ENCODE results near the gene ZIC5.

Gene ZIC5

DNA sequence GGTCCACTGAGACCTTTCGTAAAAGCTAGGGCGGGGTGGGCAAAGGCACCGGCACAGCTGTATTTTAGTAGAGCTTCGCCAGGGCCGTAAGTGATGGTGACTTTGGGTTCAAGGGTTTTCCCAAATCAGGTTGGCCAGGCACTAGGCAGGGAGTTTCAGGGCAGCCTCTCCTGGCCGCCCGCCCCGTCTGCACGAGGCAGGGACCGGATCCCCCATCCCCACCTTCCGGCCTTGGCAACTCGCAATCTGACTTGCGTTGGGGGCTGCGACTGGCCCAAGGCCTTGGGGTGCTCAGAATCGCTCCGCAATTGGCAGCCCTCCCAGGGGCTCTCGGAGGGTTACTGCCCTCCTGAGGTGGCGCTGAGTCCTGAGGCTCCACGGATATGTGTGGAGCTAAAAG is 4.1 kb upstream of the ZIC5 start:
- no peak for DNase-seq (ENCODE audit: low spot score)

DNA sequence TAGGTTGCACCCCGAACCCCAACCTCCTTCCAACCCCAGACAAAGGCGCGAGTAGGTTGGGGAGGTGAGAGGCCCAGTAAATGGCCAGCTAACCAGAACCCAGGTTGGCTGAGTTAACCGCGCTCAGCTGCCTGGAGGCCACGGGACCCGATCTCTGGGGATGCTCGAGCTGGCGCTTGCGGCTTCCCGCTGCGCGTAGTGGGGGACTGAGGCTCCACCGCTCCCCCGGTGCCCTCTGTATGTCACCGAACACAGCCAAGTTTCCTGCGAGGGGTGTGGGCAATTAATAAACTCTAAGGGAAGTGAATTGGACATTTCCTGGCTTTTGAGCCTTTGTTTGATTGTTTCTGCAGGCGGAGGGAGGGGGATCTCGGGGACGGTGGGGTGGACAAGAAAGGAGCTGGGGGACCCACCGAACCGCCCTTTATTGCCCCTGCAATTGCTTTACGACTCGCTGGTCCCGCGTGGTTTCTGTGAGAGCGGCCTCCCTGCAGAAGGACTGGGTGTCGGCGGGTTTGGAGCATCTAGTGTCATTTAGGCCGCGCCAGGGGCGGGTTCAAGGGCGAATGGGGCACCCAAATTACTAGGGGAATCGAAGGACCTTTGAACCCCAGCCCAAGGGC is 3.5 kb upstream of the ZIC5 start:
- no peak for DNase-seq (ENCODE audit: low spot score)

DNA sequence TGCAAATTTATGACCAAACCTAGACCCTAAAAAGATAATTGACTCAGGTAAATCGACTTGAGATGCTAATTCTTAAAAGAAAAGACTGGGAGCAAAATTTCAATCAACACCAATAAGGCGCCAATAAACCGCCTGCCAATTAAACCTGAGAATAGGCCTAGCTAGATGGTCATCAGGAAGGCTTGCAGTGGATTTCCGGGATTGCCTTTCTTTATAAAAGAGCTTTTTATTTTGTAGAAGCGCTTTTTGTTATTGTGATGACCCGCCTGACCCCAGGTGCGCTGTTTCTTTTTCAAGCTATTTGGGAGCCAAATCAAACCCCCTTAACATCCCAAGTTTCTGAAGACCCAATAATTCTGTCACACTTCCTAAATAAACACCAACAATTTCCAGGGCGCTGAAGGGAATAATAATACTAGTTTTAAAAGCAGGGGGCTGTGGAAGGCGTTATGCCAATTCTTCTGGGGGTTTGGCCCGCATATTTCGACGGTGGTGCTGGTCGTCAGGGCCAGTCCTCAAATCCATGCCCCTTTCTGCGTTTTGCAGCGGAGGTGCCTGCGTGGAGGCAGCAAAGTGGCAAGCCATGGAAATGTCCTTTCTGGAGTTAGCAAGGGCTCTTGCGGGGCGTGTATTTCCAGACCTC is 2.9 kb upstream of the ZIC5 start:
- DNase-seq (ENCODE audit: low spot score), result no peak

DNA sequence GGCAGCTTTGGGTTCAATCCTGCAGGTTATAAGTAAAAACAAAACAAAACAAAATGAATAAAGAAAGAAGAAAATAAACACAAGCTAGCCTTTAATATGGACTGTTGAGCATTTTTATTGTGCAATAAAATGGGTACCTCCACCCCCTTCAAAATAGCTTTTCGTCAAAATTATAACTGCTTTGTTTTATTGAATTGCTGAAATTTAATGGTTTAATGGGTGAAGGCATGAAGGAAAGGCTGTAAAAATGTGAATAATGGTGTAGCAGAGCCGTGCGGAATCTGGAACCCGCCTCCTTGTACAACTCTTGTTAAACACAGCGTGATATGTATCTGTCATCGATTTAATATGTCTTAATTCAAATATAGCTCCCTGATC is 2.2 kb upstream of the ZIC5 start:
- DNase-seq (ENCODE audit: low spot score), result no peak

DNA sequence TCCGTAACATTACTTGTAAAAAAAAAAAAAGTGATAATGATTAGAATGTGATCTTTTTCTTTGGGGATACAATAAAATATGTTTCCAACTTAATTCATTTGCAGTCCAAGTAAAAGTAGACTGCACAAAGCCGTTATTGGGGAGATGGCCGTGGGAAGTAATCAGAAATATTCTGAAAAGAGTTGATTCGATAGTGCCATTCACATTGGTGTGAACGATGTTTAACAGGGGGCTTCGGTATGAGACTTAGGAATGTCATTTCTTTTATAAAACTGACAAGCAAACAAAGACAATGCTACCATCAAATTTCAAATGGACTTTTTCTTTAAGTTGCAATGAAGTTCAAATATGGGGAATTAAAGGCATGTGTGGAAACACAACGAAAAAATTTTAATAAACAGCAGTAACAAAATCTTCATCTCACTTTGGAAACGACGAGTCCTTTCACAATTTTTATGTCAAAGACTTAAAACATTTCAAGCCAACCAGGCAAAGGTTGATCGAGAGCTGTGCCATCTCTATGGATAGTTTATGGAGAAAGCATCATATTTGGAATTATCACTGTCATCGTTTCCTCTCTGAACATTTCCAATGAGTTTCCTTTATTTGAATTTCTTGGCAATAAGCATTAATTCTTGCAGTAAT is 1.7 kb upstream of the ZIC5 start:
- DNase-seq (ENCODE audit: low spot score), result no peak

DNA sequence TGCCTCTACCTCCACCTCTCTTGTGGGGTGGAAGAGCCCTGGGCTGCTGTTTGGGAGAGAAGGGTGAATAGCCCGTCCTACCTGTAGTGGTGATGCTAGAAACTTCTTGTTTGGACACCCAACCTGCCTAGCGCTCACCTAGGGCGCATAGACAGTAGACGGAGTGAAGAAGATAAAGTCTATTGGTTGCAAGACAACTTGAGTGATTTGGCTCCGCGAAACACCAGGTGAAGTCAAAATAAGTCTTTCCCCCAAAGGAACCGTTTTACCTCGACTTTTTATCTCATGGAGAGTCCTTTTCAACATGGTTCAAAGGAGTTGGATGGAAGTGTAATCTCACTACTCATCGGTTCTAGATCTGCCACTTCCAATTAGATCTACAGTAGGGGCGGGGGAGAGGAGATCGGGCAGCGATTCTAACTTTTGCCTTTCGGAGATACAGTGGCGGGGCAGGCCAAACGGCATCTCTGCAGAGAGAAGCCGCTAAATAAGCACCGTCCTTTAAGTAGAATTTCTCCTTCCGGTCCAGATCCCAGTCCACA is 694 bp upstream of the ZIC5 start:
- DNase-seq (ENCODE audit: low spot score), result no peak

DNA sequence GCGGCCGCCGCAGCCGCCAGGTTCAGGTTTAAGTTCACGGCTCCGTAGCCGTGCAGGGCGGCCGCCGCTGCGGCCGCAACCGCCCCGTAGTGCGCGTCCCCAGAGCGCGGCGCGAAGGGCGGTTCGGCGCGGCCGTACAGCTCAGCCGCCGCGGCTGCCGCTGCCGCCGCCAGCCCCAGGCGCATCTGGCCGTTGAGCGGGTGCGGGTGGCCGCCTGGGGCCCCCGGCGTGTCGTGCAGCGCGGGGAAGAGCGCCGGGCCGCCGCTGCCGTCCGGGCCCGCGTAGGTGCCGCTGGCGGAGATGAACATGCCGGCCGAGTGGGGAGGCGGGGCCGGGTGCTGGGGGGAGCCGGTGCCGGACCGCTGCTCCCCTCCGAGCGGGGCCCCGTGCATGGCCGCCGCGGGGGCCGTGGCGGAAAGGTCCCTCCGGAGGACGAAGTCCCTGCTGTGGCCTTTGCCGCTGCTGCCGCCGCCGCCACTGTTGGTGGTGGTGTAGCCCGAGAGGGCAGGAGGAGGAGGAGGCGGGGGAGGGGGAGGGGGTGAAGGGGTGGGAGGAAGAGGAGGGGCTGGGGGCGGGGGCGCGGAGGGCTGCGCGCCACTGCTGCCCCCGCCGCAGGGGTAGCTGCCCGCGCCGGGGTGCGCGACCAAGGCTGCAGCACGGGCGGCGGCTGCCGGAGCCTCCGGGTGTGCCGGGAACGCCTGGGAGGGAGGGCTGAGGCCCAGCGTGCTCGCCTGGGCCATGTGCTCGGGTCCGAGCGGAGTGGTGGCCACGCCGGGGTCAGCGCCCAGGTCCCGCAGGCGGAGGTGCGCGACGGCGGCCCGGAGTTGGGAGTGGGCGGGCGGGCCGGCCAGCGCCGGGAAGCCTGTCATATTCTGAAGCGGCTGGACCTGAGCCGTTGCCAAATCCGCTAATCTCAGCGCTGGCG is 654 bp downstream of the ZIC5 start:
- DNase-seq (ENCODE audit: low spot score), result no peak

DNA sequence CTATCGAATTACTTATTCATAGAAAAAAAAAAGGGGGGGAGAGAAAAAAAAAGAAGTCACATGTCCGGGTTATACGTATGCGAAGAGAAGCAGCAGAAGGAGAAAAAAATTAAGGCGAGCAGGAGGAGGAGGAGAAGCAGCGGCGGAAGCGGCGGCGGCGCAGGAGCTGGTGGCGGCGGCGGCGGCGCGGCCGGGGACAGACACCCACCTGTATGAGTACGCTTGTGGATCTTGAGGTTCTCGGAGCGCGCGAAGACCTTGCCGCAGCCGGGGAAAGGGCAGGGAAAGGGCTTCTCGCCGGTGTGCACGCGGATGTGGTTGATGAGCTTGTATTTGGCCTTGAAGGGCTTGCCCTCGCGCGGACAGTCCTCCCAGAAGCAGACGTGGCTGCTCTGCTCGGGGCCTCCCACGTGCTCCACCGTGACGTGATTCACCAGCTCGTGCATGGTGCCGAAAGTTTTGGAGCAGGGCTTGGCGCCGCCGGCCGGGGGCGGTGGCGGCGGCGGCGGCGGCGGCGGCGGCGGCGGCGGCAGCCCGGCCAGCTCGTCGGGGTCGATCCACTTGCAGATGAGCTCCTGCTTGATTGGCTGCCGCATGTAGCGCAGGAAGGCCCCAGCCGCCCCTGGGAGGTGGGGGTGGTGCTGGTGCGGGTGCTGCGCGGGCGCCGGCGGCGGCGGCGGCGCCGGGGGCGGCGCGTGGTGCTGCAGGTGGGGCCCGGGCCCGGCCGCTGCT is 1.5 kb downstream of the ZIC5 start:
- no peak for DNase-seq (ENCODE audit: low spot score)

DNA sequence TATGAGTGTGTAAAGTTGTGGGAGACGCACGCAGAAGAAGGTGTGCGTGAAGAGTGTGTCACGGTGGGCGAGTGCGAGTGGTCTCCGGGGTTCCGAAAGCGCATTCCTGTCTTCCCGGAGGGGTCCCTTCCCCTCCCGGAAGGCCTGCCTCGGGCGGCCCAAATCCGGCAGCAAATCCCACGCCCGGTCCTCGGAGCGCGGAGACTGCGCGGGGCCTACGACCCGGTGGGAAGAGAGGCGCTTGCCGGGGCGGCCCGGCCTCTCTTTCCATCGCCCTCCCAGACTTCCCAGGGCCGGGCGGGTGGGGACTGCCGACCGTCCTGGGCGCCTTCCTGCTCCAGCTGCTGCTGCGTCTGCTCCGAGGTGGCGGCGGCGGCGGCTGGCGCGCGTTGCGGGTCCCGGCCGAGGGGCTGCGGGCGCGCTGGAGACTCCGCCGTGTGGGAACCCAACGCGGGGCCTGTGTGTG is 2.1 kb downstream of the ZIC5 start:
- DNase-seq (ENCODE audit: low spot score), result no peak

DNA sequence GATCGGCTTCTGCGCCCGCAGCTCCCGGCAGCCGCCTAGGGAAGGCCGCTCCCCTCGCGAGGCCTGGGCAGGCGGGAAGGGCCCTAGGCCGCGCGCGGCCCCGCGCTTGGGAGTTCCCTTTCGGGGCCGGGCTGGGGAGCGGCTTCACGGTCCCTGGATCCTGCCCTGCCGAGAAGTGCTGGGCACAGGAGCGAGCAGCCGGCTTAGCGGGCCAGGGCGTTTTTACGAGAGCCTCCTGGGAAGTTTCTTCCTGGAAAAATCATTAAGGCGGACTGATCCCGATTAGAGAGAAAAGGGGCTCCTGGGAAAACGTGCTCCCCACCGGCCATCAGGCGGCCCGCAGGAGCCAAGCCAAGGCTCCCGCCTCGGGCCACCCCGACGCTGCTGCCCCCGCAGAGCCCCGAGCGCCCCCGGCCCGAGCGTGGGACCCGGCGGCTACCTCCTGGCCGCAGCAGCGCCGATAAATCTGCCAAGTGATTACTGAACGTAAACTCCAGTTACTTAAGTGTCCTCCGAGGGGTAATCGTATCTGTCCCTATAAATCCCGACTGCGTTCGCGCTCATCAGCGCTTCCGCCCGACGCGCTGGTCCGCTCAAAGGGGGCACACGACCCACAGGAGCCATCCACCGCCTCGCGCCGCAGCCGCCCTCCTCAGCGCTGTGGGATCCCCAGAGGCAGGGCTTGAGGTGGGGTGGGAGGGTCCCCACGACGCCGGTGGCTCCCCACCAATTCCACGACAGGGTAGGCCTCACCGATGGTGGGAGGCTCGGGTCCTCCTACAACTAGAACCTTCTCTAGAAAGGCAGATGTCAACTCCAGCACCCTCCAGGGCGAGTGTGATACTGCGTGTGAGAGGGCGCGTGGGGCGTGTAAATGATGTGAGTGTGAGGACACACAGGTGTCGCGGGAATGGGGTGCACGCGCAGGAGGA is 2.8 kb downstream of the ZIC5 start:
- DNase-seq (ENCODE audit: low spot score), result no peak

DNA sequence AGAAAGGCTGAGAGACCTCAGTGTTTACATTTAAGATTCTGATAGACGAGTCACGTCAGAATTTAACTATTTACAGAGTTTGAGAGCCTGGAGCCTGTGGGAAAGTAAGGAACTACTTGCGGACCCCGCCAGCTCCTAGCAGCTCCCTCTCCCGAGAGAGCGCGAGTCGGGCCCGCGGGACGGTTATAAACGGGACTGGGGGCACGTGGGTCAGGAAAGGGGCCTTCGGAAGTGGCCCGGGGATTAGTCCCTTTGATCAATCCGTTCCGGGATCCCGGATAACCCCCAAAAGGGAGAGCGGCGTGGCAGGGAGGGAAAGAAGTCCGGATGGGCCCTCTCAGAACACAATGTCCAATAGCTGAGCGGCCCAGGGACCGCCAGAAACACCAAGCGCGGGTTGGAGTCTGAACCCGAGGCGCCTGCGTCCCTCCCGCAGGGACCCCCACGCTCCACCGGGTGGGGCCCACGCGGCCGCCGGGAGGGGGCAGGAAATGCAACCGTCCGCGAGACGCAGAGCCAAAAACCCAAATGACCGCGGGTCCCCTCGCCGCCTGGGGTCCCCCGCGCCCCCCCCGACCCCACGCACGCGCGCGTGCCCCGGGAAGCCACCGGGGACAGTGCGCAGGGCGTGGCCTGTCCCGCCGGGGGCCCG is 3.6 kb downstream of the ZIC5 start:
- no peak for DNase-seq (ENCODE audit: low spot score)

DNA sequence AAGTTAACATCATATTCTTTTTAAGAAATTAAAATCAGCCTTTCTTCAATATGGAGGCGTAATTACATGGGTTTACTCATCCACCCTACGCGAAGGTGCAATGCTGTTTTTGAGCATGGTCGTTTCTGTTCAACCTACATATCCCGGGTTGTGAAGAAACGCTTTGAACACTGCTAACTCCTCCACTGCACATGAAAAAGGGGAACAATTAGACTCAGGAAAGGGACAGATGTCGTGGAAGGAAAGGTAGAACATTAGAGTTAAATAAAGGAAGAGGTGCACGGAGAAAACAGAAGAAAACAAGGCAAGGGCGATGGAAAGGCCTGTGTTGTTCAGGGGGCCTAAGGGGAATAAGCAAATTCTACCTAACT is 4.1 kb downstream of the ZIC5 start:
- DNase-seq (ENCODE audit: low spot score), result no peak

DNA sequence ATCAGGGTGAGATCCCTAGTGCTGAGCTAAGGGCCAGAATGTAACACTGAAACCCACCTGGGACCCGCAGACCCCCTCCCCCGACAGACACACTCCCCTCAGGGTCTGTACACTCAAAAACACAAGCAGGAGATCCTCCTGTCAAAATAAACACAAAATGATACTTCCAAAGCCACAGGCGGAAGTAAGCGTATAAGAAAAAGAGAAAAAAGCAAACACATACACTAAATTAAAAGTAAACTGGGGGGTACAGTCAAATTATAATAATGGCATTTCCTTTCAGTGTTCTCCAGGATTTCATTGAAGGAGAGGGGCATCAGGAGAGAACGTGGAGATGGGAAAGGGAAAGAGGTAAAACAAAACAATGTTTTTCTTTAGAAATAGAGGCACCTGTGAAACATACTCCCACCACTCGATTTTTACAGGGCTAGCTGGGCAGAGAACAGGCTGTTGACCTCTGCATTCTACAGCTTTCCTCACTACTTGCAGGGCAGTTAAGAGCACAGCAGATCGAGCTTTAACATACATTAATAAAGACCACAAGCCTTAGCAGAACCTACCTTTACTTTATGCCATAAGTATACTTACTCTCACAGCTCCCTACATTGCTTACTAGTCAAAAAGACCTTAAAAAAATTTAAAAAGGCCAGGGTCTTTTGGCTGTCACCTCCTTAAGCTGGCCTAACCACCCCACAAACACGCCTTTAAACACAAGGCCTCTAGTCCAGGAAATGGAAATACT is 5.3 kb downstream of the ZIC5 start:
- DNase-seq (ENCODE audit: low spot score), result no peak

DNA sequence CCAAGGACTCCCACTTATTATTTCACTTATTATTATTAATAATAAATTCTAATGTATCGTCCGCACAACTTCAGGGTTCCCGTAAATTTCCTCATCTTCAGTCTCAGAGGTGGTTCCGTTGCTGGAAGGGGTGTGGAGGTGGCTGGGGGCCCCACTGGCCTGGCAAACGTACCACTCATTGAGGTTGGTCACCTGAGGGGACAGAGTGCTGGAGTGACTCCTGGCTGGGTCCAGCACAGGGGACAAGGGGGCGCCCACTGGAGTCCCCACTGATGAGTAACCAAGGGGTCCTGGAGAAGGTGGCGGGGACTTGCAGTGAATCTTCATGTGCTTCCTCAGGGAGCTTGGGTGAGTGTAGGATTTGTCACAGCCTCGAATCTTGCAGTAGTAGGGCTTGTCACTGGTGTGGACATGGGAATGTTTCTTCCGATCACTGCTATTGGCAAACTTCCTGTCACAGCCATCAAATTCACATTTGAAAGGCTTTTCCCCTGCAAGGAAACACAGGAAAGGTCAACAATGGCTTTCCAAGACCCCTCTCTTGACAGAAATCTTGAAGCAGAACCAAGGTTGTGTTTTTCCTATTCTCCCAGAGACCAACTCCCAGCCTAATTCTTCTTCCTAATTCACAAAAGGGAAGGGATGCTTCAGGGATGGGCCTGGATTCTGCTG is 6.1 kb downstream of the ZIC5 start:
- DNase-seq (ENCODE audit: low spot score), result no peak

DNA sequence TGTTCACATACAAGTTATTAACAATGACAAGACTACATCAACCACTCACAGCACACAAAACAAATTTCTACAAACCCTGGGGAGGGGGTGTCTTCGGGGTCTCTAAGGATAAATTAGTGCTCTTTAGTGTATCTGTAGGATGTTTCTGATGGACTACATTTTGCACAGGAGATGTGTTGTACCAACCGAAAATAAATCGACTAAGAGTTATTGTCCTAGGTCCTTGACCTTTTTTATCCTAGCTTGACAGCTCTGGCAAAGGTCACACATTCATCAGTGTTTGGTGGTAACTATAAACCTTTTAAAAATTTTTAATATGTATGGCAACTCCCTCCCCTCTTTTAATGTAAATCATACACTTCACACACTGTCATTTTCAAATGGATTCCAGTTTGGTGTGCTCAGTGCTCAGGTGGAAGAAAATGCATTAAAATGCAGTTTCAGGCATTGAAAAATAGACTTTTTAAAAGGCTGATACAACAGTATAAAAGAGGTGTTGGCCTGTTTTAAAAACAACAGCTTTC is 7.7 kb downstream of the ZIC5 start:
- no peak for DNase-seq (ENCODE audit: low spot score)

DNA sequence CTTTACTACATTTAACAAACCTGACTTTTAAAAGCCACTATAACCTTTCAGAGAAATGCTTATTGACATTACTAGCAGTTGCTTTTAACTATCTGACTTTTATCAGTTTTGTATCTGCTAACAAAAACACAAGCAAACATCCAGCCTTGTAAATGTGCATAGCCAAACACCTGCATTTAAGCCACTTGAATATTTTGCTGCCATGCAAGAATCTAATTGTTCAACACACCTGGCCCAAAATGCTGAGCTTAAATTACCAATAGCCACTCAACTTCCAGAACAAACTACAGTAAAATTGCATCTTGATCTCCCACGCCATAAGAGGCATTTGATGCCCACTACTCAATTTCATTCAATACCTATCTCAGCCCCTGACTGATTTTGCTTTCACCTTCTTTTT is 9.3 kb downstream of the ZIC5 start:
- no peak for DNase-seq (ENCODE audit: low spot score)

DNA sequence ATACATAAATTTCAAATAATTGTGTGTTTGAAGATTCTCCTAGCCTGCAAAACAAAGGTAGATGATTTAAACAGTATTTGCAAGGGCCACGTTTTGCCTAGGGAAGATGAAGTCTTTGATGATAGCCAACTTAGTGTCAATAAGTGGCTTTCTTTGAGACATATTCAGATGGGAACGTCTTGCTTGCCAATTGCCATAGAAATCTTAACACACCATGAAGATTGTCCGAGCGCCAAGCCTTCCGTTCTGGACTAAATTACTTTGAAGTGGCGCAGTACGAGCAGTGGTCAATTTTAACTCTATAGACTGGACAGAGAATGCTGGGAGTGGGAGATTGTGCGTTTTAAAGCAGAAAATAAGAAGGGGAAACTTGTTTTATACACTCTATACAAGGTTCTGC is 9.9 kb downstream of the ZIC5 start:
- DNase-seq (ENCODE audit: low spot score), result no peak

DNA sequence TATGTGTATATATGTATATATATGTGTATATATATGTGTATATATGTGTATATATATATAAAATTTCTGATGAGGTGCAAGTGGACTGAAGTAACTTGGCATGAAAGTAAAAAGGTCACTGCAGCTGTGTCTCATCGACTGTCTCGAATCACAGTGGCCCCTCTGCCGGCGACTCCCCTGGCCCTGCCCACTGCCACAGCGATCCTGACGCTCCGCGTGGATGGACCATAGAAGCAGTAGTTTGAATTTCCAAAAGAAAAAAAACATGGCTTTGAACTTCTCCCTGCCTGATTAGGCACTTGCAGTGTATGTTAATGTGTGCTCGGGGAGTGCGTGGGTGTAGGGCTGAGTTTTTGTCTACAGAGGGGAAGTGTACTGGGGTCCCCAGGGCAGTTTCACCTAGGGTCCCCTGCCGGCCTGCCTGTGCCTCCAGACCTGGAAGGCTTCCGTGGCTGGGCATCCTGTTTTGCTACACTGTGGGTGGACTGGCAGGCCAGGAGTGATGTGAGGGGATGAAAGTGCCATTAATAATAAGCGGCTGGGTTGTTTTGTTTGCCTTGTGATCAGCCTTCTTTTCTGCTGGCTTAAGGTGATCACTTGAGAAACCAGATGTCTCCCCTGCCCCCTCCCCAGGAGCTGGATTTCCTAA is 10.8 kb downstream of the ZIC5 start:
- no peak for DNase-seq (ENCODE audit: low spot score)
